ENCODE measurements around the gene ZNF536.
"Not testable (repeated sequence)": the region's sequence is repeated elsewhere in the genome, so short reads cannot be mapped to it uniquely, and the experiment has no call there.

The ZNF536 gene

DNA sequence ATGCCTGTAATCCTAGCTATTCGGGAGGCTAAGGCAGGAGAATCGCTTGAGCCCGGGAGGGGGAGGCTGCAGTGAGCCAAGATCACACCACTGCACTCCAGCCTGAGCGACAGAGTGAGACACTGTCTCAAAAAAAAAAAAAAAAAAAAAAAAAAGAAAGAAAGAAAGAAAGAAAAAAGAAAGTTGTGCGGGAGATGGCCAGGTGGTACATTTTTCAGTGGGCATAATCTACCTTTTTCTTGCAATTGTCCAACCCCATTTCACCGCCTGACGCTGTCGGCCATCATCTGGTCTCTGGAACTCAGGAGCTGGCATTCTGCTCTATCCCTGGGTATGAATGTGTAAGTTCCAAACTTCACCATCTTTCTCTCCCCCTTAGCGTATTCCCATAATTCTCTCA is 73.9 kb downstream of the ZNF536 start:
- DNase-seq (ENCODE audit: low spot score) = not testable (repeated sequence)

DNA sequence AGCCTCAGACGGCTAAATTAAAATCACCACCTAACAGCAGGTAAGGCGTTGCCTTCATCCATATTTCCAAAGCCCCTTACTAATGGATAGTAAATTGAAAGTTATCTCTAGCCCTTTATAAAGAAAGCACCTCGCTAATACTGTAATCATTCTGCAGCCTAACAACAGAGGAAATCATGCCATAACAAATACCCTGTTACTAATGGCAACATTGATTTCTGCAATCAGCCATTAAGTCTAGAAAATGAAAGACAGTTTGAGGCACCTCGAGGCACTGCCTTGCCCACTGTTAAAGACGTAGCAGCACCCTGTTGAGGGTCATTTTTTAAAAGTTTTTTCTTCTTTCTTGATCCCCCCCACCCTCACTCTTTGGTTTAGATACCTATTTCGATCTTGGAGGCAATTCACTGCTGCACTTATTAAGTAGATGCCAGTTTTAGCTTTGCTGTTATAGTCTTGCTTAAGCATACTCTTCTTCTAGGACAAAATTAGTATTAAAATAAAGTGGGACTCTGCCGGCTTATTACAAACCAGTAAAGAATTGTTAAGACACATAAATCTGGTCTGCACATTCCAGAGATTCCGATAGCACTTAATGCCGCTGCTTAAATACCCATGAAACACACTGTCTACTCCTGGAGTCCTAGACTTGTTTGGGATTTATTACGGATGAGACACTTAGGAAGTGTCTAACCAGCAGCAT is 74.8 kb downstream of the ZNF536 start:
- DNase-seq (ENCODE audit: low spot score) = no peak

DNA sequence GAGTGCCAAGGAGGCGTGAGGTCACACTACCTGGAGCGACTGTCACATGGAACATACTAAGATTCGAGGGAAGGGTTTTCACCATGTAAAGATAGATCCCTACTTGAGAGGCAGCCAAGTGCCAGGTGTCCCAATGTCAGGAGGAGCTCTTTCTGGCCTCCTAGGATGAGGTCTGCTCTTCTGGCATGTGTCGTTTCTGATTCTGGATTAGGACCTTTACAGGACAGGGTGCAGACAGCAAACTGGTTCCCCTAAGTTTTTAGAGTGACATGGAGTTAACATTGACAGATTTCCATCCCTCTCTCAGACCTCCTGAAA is 75.3 kb downstream of the ZNF536 start:
- DNase-seq (ENCODE audit: low spot score) = no peak

DNA sequence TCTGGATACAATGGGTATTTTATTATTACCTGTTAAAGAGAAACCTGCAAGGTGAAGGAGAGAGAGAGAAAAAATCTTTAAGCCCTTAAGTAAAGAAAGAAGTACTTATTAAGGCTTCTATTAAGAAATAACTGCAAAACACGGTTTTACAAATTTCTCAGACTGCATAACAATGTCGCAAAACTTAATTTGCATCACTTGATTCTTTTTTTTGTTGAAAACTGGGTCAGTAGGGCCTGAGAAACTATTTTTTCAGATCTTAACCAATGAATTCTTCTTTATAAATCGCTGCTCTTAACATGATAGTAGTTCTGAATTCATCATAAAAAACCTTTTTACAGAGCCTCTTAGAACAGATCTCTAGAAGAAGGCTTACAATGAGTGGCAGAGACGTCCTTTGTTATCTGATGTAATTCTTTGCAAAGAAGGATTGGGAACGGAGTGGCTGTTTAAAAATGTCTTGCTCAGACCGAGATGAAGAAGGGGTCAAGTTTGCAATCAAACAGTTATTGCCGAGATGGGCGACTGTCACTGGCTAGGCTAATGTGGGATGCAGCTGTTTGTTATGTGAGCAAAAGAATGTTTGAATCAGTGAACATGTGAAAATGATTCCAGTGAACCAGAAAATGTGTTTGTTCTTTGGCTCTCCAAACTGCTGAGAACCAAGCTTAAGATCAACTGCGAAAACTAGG is 76.3 kb downstream of the ZNF536 start:
- no peak for DNase-seq (ENCODE audit: low spot score)

DNA sequence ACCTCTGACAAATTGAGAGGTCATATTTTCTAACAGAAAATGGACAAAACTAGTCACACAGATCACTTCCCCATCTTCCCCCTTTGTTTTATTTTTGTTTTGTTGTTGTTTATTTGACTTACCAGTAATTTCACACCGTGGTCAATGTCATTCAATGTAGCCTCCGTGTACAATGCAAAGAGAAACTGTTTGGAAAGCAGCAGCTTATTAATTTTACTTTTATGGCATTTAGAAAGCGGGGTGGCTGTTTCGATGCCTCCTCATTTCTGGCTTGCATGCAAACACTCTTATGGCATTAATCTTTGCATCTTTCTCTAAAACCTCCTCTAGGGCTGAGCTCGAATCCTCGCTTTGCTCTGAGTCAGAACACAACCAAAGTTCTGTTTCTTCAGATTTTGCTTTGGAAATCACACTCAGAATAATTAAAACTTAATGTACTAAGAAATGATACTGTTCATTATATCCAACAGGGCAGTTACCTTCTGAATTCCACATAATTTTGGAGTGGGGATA is 77.0 kb downstream of the ZNF536 start:
- DNase-seq (ENCODE audit: low spot score) = no peak

DNA sequence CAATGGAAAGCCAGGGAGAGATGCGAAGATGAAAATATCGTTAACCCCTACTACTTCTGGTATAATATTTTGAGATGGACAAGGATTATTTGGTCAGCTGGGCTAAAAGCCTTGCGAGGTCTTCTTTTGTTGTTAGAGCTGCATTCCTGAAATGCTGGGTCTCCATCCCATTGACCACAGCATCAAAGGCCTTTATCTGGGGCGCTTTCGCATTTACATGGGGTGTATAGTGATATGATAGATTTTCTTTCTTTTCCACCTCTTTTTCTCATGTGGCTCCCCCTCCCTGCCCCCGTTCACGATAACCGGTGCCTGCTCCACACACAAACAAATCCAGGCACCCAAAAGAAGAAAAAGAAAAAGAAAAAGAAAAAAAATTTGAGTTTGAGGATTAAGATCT is 77.5 kb downstream of the ZNF536 start:
- DNase-seq (ENCODE audit: low spot score) = no peak

DNA sequence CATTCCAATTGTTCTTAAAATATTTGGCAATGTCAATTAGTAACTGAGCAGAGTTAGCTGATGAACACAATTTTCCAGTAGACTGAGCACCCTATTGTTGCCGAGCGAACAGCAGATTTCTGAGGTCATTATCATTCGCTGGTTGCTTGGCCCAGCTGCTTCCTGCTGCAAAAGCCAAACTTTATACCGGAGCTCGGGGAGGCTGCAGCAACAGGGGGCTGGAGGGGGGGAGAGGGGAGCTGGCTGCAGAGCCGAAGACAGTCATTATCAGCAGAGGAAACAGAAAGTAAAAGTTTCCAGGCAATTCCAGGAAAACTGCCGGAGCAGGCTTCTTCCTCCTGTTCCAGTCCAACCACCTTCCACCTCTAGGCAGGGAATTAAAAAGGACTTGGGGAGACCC is 77.9 kb downstream of the ZNF536 start:
- DNase-seq (ENCODE audit: low spot score) = no peak

DNA sequence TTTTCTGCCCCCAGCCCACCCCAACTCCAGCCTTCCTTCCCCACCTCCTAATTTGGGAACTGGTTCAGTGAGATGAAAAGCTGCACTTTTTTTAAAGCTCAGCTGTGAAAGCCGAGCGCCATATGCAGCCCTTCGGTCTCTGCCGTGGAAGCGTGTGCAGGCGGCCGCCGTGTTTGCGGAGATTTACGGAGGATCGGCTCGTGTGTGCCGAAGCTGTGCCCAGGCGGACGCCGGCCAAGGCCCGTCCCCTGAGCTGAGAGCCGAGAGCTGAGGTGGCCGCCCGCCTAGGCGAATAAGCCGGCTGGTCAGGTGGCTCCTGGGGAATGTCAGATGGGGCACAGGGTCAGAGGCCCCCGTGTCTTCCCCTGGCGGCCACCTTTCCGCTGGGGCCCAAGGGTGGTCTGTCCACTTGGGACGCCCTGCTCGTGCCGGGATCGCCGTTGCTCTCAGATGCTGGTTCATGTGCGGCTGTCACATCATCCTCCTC is 78.7 kb downstream of the ZNF536 start:
- DNase-seq (ENCODE audit: low spot score) = no peak

DNA sequence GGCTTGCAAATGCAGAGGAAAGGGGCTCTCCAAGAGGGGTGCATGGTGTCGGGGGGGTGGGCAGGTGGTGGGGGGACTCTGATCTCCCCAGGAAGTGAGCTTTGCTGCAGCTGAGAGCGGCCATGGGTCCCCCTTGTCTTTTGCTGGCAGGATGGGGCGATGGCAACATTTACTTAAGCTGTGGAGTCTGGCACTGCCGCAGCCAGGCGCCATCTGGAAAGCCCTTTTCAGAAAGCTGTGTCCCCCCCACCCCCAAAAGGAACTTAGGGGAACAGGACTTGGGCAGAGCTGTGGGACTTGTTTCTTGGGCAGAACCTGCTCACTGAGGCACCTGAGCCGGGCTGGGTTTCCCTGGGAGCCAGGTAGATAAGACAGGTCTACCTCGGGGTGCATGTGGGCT is 80.7 kb downstream of the ZNF536 start:
- DNase-seq (ENCODE audit: low spot score) = no peak

DNA sequence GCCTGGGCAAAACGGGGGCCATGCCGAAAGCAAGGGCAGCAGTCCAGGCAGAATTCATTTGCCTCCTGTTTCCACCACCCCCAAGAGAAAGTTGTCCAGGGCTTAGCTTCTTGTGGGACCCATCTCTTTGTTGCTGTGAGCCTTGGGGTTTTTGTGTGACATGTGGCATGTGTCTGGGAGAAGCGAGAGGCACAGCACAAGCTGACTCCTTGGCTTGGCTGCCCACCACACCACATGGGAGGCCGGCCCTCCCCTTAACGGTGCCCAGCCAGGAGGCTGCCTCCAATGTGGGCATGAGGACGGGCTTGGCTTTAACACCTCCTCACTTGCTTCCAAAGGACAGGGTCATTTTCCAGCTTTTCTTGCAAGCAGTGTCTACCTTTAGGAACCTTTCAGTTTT is 81.6 kb downstream of the ZNF536 start:
- DNase-seq (ENCODE audit: low spot score) = no peak

DNA sequence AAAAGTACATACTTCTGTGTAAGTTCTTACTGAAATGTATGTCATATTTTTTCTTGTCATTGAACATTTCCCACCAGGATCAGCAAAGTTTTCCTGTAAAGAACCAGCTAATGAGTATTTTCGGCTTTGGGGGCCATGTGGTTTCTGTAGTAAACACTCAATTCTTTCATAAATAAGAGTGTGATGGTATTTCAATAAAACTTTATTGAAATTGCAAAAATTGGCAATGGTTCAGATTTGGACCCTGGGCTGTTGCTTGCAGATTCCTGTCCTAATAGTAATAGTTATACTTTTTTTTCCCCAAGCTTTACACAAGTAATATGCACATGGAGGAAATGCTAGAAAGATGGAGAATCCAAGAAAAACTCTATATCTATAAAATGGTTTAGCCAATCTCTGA is 83.7 kb downstream of the ZNF536 start:
- no peak for DNase-seq (ENCODE audit: low spot score)

DNA sequence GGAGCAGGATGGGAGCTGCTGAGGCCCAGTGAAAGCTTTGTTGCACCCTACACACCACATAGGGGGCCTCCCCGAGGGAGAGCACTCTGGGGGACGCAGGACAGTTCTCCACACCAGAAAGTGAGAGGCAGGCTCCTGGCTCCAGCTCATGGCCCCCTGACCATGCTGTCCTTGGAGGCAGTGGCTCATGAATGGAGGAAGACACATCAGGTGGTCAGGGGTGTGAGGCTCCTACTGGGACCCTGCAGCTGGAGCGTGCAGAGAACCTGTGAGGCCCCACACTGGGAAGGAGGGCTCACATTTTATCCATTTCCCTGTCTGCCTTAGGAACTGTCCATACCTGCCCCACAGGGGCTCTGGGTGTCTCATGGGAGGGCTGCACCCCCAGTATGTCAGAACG is 85.3 kb downstream of the ZNF536 start:
- DNase-seq (ENCODE audit: low spot score) = no peak

DNA sequence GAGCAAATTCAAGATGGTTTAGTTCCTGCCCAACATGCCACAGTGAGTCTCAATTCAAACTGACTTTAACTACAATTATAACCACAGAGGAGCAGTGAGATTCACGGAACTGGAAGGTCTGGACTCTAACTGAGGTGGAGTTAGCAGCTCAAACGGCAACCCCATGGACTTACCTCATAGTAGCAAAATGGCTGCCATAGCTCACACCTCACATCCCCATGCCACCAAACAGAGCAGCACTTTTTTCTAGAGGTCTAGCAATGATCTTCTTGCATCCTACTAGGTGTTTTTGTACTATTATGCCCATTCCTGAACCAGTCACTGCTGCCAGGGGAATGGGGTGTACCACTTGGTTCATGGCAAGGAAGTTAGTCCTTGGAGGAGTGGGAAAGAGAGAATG is 87.7 kb downstream of the ZNF536 start:
- DNase-seq (ENCODE audit: low spot score) = no peak

DNA sequence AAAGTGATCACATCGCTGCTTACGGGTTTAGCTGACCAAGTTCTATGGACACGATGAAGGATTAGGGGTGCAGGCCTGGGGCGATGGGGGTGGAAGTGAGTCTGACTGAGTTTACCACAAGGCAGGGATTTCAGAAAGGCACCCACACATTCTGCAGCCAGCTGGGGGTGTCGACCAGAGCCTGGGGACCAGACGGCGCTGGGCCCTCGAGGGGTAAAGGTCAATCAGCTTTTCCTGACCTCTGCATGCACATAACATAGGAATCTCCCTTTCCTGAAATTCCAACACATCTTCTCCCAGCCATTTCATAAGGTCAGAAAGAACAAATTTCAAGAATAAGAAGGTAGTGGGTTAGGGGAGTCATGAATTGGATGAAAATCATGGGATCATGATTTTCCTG is 92.0 kb downstream of the ZNF536 start:
- DNase-seq (ENCODE audit: low spot score) = no peak

DNA sequence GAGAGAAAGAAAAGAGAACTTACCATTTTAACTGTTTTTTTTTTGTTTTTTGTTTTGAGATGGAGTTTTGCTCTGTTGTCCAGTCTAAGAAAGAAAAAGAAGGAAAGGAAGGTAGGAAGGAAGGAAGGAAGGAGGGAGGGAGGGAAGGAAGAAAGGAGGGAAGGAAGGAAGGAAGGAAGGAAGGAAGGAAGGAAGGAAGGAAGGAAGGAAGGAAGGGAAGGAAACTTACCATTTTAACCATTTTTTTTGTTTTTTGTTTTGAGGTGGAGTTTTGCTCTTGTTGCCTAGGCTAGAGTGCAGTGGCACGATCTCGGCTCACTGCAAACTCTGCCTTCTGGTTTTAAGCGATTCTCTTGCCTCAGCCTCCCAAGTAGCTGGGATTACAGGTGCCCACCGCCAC is 94.4 kb downstream of the ZNF536 start:
- not testable (repeated sequence) for DNase-seq (ENCODE audit: low spot score)

DNA sequence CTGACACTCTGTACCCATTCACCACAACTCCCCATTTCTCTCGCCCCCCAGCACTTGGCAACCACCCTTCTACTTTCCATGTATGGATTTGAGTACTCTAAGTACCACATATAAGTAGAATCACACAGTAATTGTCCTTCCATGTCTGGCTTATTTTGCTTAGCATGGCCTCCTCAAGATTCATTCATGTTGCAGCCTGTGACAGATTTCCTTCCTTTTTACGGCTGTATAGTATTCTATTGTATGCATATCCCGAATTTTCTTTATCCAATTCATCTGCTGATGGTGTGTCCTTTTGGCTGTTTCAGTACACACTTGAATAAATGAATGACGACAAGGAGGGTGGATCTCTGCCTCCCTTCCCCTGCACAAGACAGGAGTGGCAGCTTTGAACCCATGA is 95.1 kb downstream of the ZNF536 start:
- DNase-seq (ENCODE audit: low spot score) = no peak

DNA sequence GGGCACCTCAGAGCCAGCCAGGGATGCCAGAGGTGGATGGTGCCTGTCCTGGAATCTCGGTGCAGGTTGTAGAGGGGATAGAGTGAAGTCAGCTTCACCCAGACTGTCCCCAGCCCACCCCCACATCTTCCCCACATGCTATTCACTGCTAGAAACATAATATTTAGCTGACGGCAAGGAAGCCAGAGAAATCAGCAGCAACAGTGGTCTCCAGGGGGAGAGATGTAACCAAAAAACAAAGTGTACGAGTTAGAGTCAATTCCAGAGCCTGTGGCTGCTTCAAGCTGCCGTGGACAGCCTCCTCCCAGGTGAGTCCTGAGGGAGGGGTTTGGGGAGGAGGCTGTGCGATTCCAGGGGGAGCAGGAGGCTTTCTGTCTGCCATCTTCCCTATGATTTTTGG is 97.6 kb downstream of the ZNF536 start:
- DNase-seq (ENCODE audit: low spot score) = no peak

DNA sequence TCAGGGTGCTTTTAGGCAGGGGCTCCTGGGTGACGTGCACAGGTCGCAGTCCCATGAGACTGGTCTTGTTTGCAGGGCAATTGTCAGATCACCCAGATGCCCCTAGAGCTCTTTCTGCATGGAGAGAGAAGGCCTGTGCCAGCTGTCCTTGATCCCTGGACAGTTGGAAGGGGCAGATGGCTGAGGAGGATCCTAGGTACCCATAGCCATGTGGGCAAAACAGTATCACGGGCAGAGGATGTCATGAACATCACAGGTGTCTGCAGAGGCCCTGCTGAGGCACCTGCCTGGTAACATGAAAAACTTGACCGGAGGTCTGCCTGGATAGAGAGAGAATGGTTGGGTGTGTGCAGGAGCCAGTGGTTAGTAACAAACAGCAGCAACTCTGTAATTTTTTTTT is 99.3 kb downstream of the ZNF536 start:
- DNase-seq (ENCODE audit: low spot score) = no peak

DNA sequence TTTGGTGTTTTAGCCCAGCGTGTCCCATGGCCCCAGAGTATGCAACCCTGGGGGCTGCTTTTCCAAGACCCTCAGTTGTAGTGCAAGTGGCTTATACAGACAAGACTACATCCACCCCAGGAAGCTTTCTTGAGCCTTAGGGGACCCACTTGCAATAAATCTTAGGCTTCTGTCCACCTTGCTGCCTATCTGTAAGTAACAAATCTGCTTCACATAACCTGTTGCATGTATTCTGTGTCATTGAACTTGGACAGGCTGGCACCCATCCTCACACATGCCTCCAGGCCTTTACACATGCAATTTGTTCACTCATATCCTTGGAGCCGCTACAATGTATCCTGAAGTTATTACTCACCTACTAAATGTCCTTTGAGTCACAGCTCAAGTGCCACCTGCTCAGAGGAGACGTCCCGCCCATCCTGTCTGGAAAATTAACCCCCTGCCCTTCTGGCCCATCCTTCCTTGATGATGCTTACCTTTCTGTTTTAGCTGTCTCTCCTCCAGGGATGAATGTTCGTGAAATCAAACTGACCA is 101.2 kb downstream of the ZNF536 start:
- no peak for DNase-seq (ENCODE audit: low spot score)

DNA sequence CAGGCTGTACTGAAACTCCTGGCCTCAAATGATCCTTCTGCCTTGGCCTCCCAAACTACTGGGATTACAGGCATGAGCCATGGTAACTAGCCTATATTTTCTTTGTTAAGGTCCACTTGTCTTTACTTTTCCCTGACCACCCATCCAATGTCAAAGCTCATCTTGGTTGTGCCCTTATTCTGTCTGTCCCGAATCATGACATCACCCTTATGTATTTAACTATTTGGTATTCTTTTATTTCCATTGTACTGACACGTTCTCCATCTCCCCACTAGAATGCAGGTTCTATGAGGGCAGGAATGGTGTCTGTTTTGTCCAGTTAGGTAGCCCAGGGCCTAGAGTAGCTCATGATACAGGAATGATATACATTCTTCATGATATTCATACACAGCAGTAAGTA is 104.8 kb downstream of the ZNF536 start:
- DNase-seq (ENCODE audit: low spot score) = no peak

DNA sequence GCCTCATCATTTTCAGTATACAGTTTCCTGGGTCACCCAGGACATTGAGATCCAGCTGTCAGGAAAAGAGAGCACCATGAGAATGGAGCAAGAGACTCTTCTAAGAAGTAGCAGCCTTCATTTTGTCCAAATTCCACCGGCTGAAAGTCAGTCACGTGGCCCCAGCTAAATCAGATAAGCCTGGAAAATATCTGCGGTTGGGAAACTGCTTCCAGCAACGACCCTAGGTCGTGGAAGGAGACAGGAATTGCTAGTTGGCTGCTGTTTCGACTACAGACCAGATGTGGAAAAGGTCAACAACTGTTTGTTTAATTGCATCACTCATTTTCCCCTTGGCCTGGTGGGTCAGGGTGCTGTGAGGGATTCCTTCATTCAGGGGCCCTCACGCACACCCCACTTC is 107.0 kb downstream of the ZNF536 start:
- DNase-seq (ENCODE audit: low spot score) = no peak

DNA sequence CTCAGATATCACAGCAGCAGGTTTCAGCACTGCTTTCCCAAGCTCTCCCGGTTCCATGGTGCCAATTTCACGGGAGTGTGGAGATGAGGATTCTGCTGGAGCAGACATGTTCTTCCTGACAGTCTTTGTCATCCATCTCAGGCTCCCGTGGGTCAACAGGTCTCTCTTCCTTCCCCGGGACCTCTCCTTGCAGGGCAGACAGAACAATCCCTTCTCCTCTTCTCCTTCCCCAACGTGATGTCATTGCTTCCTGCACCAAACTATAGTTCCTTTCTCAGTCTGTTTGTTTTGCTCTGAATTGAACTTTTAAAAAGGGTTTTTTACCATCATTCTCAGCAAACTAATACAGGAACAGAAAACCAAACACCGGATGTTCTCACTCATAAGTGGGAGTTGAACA is 107.9 kb downstream of the ZNF536 start:
- no peak for DNase-seq (ENCODE audit: low spot score)

DNA sequence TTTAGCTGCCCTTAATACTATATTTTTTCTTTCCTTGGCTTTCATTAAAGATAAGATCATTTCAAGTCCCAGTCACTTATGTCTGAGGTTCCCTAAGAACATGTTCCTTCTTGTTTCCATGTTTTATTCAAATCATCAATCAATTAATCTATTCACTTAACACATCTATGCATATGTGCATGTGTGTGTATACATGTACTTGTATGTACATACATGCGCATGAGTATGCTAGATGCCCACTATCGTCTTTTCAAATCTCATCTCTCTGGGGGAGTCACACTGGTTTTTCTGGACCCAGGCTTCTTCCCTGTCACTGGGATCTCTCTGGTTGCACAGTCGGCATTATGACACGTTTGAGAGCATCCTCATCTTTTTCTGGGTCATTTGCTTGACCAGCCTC is 108.9 kb downstream of the ZNF536 start:
- no peak for DNase-seq (ENCODE audit: low spot score)

DNA sequence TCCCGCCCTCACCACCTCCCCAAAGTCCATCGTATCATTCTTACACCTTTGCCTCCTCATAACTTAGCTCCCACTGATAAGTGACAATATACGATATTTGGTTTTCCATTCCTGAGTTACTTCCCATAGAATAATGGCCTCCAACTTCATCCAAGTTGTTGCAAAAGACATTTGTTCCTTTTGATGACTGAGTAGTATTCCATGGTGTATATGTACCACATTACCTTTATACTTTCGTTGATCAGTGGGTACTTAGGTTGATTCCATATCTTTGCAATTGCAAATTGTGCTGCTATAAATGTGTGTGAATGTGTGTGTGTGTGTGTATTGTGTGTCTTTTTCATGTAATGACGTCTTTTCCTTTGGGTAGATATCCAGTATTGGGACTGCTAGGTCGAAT is 109.6 kb downstream of the ZNF536 start:
- DNase-seq (ENCODE audit: low spot score) = no peak
